ENCODE data around the gene AKR1C3.
"Not testable (repeated sequence)": the region's sequence is repeated elsewhere in the genome, so short reads cannot be mapped to it uniquely, and the experiment has no call there.

The AKR1C3 gene

GRCh38 chr10:5089865-5090264 lies 4.3 kb upstream of the AKR1C3 start:
- DNase-seq, result no peak

GRCh38 chr10:5090551-5090950 lies 3.7 kb upstream of the AKR1C3 start:
- DNase-seq, result no peak

- no peak for DNase-seq
Observed at GRCh38 chr10:5091196-5091595, 3.0 kb upstream of the AKR1C3 start.

GRCh38 chr10:5092375-5092774 lies 1.8 kb upstream of the AKR1C3 start:
- no peak for DNase-seq

GRCh38 chr10:5092848-5093790 lies 1.1 kb upstream of the AKR1C3 start:
- DNase-seq, result no peak

- no peak for DNase-seq
Observed at GRCh38 chr10:5095687-5096086, 1.5 kb downstream of the AKR1C3 start.

- DNase-seq, result no peak
Observed at GRCh38 chr10:5096108-5096507, 1.9 kb downstream of the AKR1C3 start.

- DNase-seq, result not testable (repeated sequence)
Observed at GRCh38 chr10:5102479-5102878, 8.3 kb downstream of the AKR1C3 start.

GRCh38 chr10:5103481-5103880 lies 9.3 kb downstream of the AKR1C3 start:
- no peak for DNase-seq

GRCh38 chr10:5105626-5106025 lies 11.4 kb downstream of the AKR1C3 start:
- DNase-seq, result no peak

GRCh38 chr10:5106553-5106952 lies 12.3 kb downstream of the AKR1C3 start:
- no peak for DNase-seq

- DNase-seq, result no peak
Observed at GRCh38 chr10:5107860-5108526, 13.8 kb downstream of the AKR1C3 start.

- no peak for DNase-seq
Observed at GRCh38 chr10:5108658-5109416, 14.6 kb downstream of the AKR1C3 start.

- not testable (repeated sequence) for DNase-seq
Observed at GRCh38 chr10:5109861-5110260, 15.6 kb downstream of the AKR1C3 start.

- DNase-seq, result no peak
Observed at GRCh38 chr10:5116621-5117020, 22.4 kb downstream of the AKR1C3 start.

GRCh38 chr10:5117026-5117425 lies 22.8 kb downstream of the AKR1C3 start:
- DNase-seq, result no peak

GRCh38 chr10:5119997-5120396 lies 25.8 kb downstream of the AKR1C3 start:
- DNase-seq, result not testable (repeated sequence)

- no peak for DNase-seq
Observed at GRCh38 chr10:5123886-5124285, 29.7 kb downstream of the AKR1C3 start.

GRCh38 chr10:5125315-5126044 lies 31.3 kb downstream of the AKR1C3 start:
- no peak for DNase-seq

GRCh38 chr10:5135581-5135980 lies 41.4 kb downstream of the AKR1C3 start:
- DNase-seq, result no peak

- DNase-seq, result no peak
Observed at GRCh38 chr10:5136468-5137087, 42.4 kb downstream of the AKR1C3 start.

GRCh38 chr10:5137699-5138098 lies 43.5 kb downstream of the AKR1C3 start:
- not testable (repeated sequence) for DNase-seq
